Measurements from ENCODE around the gene TOR4A.

Gene TOR4A

GRCh38 chr9:137306066-137306849 is 28.7 kb downstream of the TOR4A start:
- H2AFZ ChIP-seq = no peak overlapping the region
- peak overlapping the region; percentile 60 for H3K27ac ChIP-seq
- no peaks in the 10 kb centered on the region for H3K4me1 ChIP-seq
- H3K4me3 ChIP-seq (ENCODE audit: low read depth, low read length) = no peak overlapping the region
- H3K9ac ChIP-seq = no peak overlapping the region
- no peaks in the 10 kb centered on the region for H3K36me3 ChIP-seq (ENCODE audit: control insufficient read depth, insufficient read depth, low read length)
- no peaks in the 10 kb centered on the region for H3K9me3 ChIP-seq (ENCODE audit: control insufficient read depth, low read length)
- H3K79me2 ChIP-seq = no peaks in the 10 kb centered on the region
- H3K4me2 ChIP-seq (ENCODE audit: low read length) = no peak overlapping the region
- H3K27me3 ChIP-seq (ENCODE audit: control insufficient read depth, insufficient read depth, low read length) = no peaks in the 10 kb centered on the region
- TF ChIP-seq, protein P1, sequence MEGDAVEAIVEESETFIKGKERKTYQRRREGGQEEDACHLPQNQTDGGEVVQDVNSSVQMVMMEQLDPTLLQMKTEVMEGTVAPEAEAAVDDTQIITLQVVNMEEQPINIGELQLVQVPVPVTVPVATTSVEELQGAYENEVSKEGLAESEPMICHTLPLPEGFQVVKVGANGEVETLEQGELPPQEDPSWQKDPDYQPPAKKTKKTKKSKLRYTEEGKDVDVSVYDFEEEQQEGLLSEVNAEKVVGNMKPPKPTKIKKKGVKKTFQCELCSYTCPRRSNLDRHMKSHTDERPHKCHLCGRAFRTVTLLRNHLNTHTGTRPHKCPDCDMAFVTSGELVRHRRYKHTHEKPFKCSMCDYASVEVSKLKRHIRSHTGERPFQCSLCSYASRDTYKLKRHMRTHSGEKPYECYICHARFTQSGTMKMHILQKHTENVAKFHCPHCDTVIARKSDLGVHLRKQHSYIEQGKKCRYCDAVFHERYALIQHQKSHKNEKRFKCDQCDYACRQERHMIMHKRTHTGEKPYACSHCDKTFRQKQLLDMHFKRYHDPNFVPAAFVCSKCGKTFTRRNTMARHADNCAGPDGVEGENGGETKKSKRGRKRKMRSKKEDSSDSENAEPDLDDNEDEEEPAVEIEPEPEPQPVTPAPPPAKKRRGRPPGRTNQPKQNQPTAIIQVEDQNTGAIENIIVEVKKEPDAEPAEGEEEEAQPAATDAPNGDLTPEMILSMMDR (IDR thresholded peaks at IDR 0.05) = no peak

DNA sequence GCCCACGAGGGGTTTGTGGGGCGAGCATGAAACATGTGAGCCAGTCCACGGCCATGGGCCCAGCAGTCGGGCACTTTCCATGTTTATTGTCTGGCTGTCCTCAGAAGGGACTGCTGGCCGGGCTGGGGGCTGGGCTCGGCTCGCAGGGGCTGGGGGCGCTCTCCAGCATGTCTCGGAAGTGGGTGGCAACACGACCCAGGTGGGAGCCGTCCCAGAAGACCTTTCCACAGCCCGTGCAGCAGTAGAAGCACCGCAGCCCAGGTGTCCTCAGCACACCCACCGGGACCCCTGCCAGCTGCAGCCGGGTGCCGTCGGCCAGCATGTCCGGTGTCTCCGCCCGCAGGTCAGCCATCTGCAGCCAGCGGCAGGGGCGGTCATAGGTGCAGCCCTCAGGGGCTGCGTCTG is 29.3 kb downstream of the TOR4A start:
- no peaks in the 10 kb centered on the region for H3K79me2 ChIP-seq
- H3K9ac ChIP-seq = no peak overlapping the region
- H3K9me3 ChIP-seq (ENCODE audit: control insufficient read depth, low read length) = no peaks in the 10 kb centered on the region
- H3K27ac ChIP-seq = no peak overlapping the region
- no peak overlapping the region for H2AFZ ChIP-seq
- H3K36me3 ChIP-seq (ENCODE audit: control insufficient read depth, insufficient read depth, low read length) = no peaks in the 10 kb centered on the region
- no peak overlapping the region for H3K4me2 ChIP-seq (ENCODE audit: low read length)
- H3K27me3 ChIP-seq (ENCODE audit: control insufficient read depth, insufficient read depth, low read length) = no peaks in the 10 kb centered on the region
- no peaks in the 10 kb centered on the region for H3K4me1 ChIP-seq
- TF ChIP-seq, protein P1 (IDR thresholded peaks at IDR 0.05) = no peak
- no peak overlapping the region for H3K4me3 ChIP-seq (ENCODE audit: low read depth, low read length)

DNA sequence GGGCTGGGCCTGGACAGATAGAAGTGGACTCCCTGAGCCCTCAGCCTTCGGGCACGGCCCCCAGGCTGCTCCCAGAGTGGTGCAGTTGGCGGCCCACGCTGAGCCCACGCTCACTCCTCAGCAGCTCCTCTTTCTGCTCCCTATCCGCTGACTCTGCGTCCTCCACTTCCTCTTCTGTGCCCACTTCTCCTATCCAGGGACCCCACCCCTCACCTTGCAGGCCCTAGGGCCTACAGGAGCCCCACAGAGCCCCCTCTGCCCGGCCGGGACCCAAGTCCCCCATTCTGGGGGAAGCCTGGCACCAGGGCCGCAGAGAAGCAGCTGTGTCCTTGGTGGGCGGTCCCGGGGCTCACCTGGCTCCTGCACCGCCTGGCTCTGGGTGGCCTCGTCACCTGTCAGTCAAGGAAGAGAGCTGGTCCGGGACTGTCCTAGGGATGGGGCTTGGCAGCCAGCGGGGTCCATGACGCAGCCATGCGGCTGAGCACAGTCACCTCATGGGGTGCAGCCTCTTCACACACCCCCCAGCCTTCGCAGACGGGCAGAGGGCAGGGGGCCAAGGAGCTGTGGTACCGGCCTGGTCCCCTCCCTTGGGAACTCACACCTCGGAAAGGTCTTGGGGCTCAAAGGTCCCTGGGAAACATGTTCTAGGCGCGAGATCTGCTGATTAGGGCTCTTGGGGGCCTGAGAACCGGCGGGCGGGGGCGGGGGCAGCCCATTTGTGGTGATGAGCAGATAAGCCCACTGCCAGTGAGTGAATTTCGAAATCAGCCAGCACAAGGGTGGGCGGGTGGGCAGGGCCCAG is 29.9 kb downstream of the TOR4A start:
- H3K36me3 ChIP-seq (ENCODE audit: control insufficient read depth, insufficient read depth, low read length) = no peaks in the 10 kb centered on the region
- no peak overlapping the region for H3K4me3 ChIP-seq (ENCODE audit: low read depth, low read length)
- H3K4me2 ChIP-seq (ENCODE audit: low read length) = no peak overlapping the region
- no peaks in the 10 kb centered on the region for H3K79me2 ChIP-seq
- H3K27ac ChIP-seq = no peak overlapping the region
- H3K27me3 ChIP-seq (ENCODE audit: control insufficient read depth, insufficient read depth, low read length) = no peaks in the 10 kb centered on the region
- H2AFZ ChIP-seq = no peak overlapping the region
- TF ChIP-seq, protein P1 (IDR thresholded peaks at IDR 0.05) = no peak
- H3K4me1 ChIP-seq = no peaks in the 10 kb centered on the region
- no peak overlapping the region for H3K9ac ChIP-seq
- H3K9me3 ChIP-seq (ENCODE audit: control insufficient read depth, low read length) = no peaks in the 10 kb centered on the region

DNA sequence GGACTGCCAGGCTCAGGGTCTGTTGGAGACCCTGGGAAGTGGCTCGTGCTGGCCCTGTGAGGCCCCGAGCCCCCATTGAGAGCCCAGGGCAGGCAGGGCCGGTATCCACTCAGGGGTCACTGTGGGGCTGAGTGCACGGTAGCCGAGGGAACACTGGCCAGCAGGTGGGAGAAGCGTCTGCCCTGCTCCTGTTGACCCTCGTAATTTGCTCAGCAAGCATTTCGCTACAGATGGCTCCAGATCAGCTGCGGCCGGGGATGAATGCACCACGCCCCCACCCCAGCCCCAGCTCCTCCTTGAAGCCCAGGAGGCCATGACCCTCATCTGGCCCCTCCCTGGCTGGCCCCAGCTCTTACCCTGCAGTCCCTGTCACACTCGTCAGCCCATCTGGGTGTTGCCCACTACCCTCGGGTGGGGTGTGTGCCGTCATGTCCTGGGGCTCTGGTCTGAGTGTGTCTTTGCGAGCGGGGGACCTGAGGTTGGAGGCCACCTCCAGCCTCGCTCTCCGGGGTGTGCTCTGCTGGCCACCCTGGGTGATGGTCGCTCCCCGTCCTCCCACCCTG is 30.6 kb downstream of the TOR4A start:
- no peak overlapping the region for H3K27ac ChIP-seq
- H3K9me3 ChIP-seq (ENCODE audit: control insufficient read depth, low read length) = no peaks in the 10 kb centered on the region
- no peak overlapping the region for H3K4me3 ChIP-seq (ENCODE audit: low read depth, low read length)
- TF ChIP-seq, protein P1 (IDR thresholded peaks at IDR 0.05) = no peak
- no peak overlapping the region for H3K4me2 ChIP-seq (ENCODE audit: low read length)
- no peaks in the 10 kb centered on the region for H3K27me3 ChIP-seq (ENCODE audit: control insufficient read depth, insufficient read depth, low read length)
- no peak overlapping the region for H2AFZ ChIP-seq
- no peaks in the 10 kb centered on the region for H3K79me2 ChIP-seq
- H3K9ac ChIP-seq = no peak overlapping the region
- H3K4me1 ChIP-seq = no peaks in the 10 kb centered on the region
- H3K36me3 ChIP-seq (ENCODE audit: control insufficient read depth, insufficient read depth, low read length) = no peaks in the 10 kb centered on the region
